Measurements from ENCODE around the gene ADAMTSL3. TPM values are rescaled to one million over a fixed set of nuclear protein-coding genes. Genes with fewer than 3 reads are reported as not detected.

Gene ADAMTSL3
- total RNA-seq, 2 donors from 2014 or later: not detected

- H3K27ac Mint-ChIP-seq: no peak overlapping the region
- H3K9me3 Mint-ChIP-seq: no peaks in the 10 kb centered on the region
- ATAC-seq (no peak), DNase-seq (ENCODE audit: low spot score in 2 of 2) (no peak)
- no peaks in the 10 kb centered on the region for H3K36me3 Mint-ChIP-seq
Measured at GRCh38 chr15:83713242-83713641, 59.3 kb downstream of the ADAMTSL3 start.

- Mint-ChIP-seq H3K36me3 (no peaks in the 10 kb centered on the region), H3K9me3 (no peaks in the 10 kb centered on the region), H3K27ac (no peak overlapping the region)
- no peak for ATAC-seq
- no peak for DNase-seq (ENCODE audit: low spot score in 2 of 2)
Measured at GRCh38 chr15:83714939-83715628, 61.2 kb downstream of the ADAMTSL3 start.

- ATAC-seq: no peak
- H3K27ac Mint-ChIP-seq: no peak overlapping the region
- DNase-seq (ENCODE audit: low spot score in 2 of 2): no peak
- no peaks in the 10 kb centered on the region for H3K9me3 Mint-ChIP-seq
- H3K36me3 Mint-ChIP-seq: no peaks in the 10 kb centered on the region
Measured at GRCh38 chr15:83716605-83717004, 62.7 kb downstream of the ADAMTSL3 start.

GRCh38 chr15:83717010-83717409 lies 63.1 kb downstream of the ADAMTSL3 start:
- Mint-ChIP-seq H3K9me3 (no peaks in the 10 kb centered on the region), H3K27ac (no peak overlapping the region), H3K36me3 (no peaks in the 10 kb centered on the region)
- ATAC-seq (no peak), DNase-seq (ENCODE audit: low spot score in 2 of 2) (no peak)

- DNase-seq (ENCODE audit: low spot score in 2 of 2) (no peak), ATAC-seq (no peak)
- no peaks in the 10 kb centered on the region for H3K9me3 Mint-ChIP-seq
- no peaks in the 10 kb centered on the region for H3K36me3 Mint-ChIP-seq
- no peak overlapping the region for H3K27ac Mint-ChIP-seq
Measured at GRCh38 chr15:83720468-83720867, 66.5 kb downstream of the ADAMTSL3 start.

- no peaks in the 10 kb centered on the region for H3K36me3 Mint-ChIP-seq
- ATAC-seq (no peak), DNase-seq (ENCODE audit: low spot score in 2 of 2) (no peak)
- H3K27ac Mint-ChIP-seq: no peak overlapping the region
- no peaks in the 10 kb centered on the region for H3K9me3 Mint-ChIP-seq
Measured at GRCh38 chr15:83721031-83721430, 67.1 kb downstream of the ADAMTSL3 start.

- Mint-ChIP-seq H3K9me3 (peaks cover 0 to 4% of the 10 kb centered on the region in 2 donors), H3K36me3 (no peaks in the 10 kb centered on the region), H3K27ac (no peak overlapping the region)
- DNase-seq (ENCODE audit: low spot score in 2 of 2) (no peak), ATAC-seq (no peak)
Measured at GRCh38 chr15:83721981-83722380, 68.1 kb downstream of the ADAMTSL3 start.

GRCh38 chr15:83723216-83723615 lies 69.3 kb downstream of the ADAMTSL3 start:
- peaks cover 0 to 4% of the 10 kb centered on the region in 2 donors for H3K9me3 Mint-ChIP-seq
- DNase-seq (ENCODE audit: low spot score in 2 of 2): no peak
- H3K36me3 Mint-ChIP-seq: no peaks in the 10 kb centered on the region
- no peak for ATAC-seq
- H3K27ac Mint-ChIP-seq: no peak overlapping the region

- Mint-ChIP-seq H3K27ac (no peak overlapping the region), H3K9me3 (peaks cover 0 to 5% of the 10 kb centered on the region in 2 donors), H3K36me3 (no peaks in the 10 kb centered on the region)
- DNase-seq (ENCODE audit: low spot score in 2 of 2) (no peak), ATAC-seq (no peak)
Measured at GRCh38 chr15:83732196-83732595, 78.3 kb downstream of the ADAMTSL3 start.

GRCh38 chr15:83732770-83733169 lies 78.8 kb downstream of the ADAMTSL3 start:
- ATAC-seq (no peak), DNase-seq (ENCODE audit: low spot score in 2 of 2) (no peak)
- Mint-ChIP-seq H3K27ac (no peak overlapping the region), H3K9me3 (peaks cover 0 to 5% of the 10 kb centered on the region in 2 donors), H3K36me3 (no peaks in the 10 kb centered on the region)

- DNase-seq (ENCODE audit: low spot score in 2 of 2): no peak
- Mint-ChIP-seq H3K9me3 (peaks cover 0 to 5% of the 10 kb centered on the region in 2 donors), H3K36me3 (no peaks in the 10 kb centered on the region), H3K27ac (no peak overlapping the region)
- ATAC-seq: no peak
Measured at GRCh38 chr15:83733206-83733605, 79.3 kb downstream of the ADAMTSL3 start.

GRCh38 chr15:83733691-83734090 lies 79.8 kb downstream of the ADAMTSL3 start:
- H3K9me3 Mint-ChIP-seq: peaks cover 0 to 5% of the 10 kb centered on the region in 2 donors
- ATAC-seq: no peak

GRCh38 chr15:83734487-83734886 lies 80.6 kb downstream of the ADAMTSL3 start:
- Mint-ChIP-seq H3K9me3 (peaks cover 0 to 2% of the 10 kb centered on the region in 2 donors), H3K36me3 (no peaks in the 10 kb centered on the region), H3K27ac (no peak overlapping the region)
- ATAC-seq (no peak), DNase-seq (ENCODE audit: low spot score in 2 of 2) (no peak)

More at GRCh38 chr15:83733691-83734090, 79.8 kb downstream of the ADAMTSL3 start:
- no peak for DNase-seq (ENCODE audit: low spot score in 2 of 2)
- Mint-ChIP-seq H3K36me3 (no peaks in the 10 kb centered on the region), H3K27ac (no peak overlapping the region)

GRCh38 chr15:83739629-83740028 lies 85.7 kb downstream of the ADAMTSL3 start:
- ATAC-seq: no peak
- H3K9me3 Mint-ChIP-seq: no peaks in the 10 kb centered on the region
- no peaks in the 10 kb centered on the region for H3K36me3 Mint-ChIP-seq
- no peak overlapping the region for H3K27ac Mint-ChIP-seq
- no peak for DNase-seq (ENCODE audit: low spot score in 2 of 2)

GRCh38 chr15:83745771-83746170 lies 91.8 kb downstream of the ADAMTSL3 start:
- no peak for ATAC-seq
- H3K36me3 Mint-ChIP-seq: no peaks in the 10 kb centered on the region
- no peaks in the 10 kb centered on the region for H3K9me3 Mint-ChIP-seq
- DNase-seq (ENCODE audit: low spot score in 2 of 2): no peak
- H3K27ac Mint-ChIP-seq: no peak overlapping the region

- ATAC-seq (no peak), DNase-seq (ENCODE audit: low spot score in 2 of 2) (no peak)
- H3K9me3 Mint-ChIP-seq: no peaks in the 10 kb centered on the region
Measured at GRCh38 chr15:83746231-83746630, 92.3 kb downstream of the ADAMTSL3 start.

GRCh38 chr15:83747050-83747717 lies 93.3 kb downstream of the ADAMTSL3 start:
- Mint-ChIP-seq H3K36me3 (no peaks in the 10 kb centered on the region), H3K9me3 (no peaks in the 10 kb centered on the region), H3K27ac (no peak overlapping the region)
- no peak for DNase-seq (ENCODE audit: low spot score in 2 of 2)
- ATAC-seq: no peak

More at GRCh38 chr15:83746231-83746630, 92.3 kb downstream of the ADAMTSL3 start:
- Mint-ChIP-seq H3K36me3 (no peaks in the 10 kb centered on the region), H3K27ac (no peak overlapping the region)

GRCh38 chr15:83747718-83748110 lies 93.8 kb downstream of the ADAMTSL3 start:
- no peaks in the 10 kb centered on the region for H3K36me3 Mint-ChIP-seq
- ATAC-seq (no peak), DNase-seq (ENCODE audit: low spot score in 2 of 2) (no peak)
- H3K27ac Mint-ChIP-seq: no peak overlapping the region
- H3K9me3 Mint-ChIP-seq: no peaks in the 10 kb centered on the region
